GM11168 (cell line): ENCODE data around the gene CCDC28B.

ENCODE experiments used
- in situ Hi-C: fragments of 300-500 bp; cut with MboI; formaldehyde crosslinking; loops from one replicate; pipeline ENCODE4 v1.12.0; 2022; ENCODE audit warnings: low sequenced_read_pairs; ENCODE audit not compliant: unreplicated experiment

CCDC28B gene

GRCh38 chr1:32192220-32192948 lies 8.0 kb upstream of the CCDC28B start:
- in situ Hi-C loops = no loop called here

GRCh38 chr1:32194984-32195383 lies 5.4 kb upstream of the CCDC28B start:
- in situ Hi-C loops = no loop called here

- in situ Hi-C loops = no loop called here
Measured at GRCh38 chr1:32195531-32195930, 4.9 kb upstream of the CCDC28B start.

- in situ Hi-C loops = no loop called here
Measured at GRCh38 chr1:32195972-32196823, 4.2 kb upstream of the CCDC28B start.

GRCh38 chr1:32197074-32197473 lies 3.3 kb upstream of the CCDC28B start:
- in situ Hi-C loops = no loop called here

GRCh38 chr1:32197837-32198236 lies 2.6 kb upstream of the CCDC28B start:
- in situ Hi-C loops = no loop called here

GRCh38 chr1:32198237-32199042 lies 2.0 kb upstream of the CCDC28B start:
- in situ Hi-C loops = no loop called here

- in situ Hi-C loops = no loop called here
Measured at GRCh38 chr1:32199043-32199716, 1.2 kb upstream of the CCDC28B start.

GRCh38 chr1:32199717-32200072 lies 700 bp upstream of the CCDC28B start:
- in situ Hi-C loops = no loop called here

- in situ Hi-C loops = no loop called here
Measured at GRCh38 chr1:32201011-32201855, 838 bp downstream of the CCDC28B start.

GRCh38 chr1:32204943-32205361 lies 4.6 kb downstream of the CCDC28B start:
- in situ Hi-C loops = loop anchor here (5.0 kb wide), 1 partner anchor 102 kb away; no protein-coding TSS in a partner anchor

- in situ Hi-C loops = loop anchor here (5.0 kb wide), 1 partner anchor 102 kb away; no protein-coding TSS in a partner anchor
Measured at GRCh38 chr1:32205401-32206370, 5.3 kb downstream of the CCDC28B start, which contains the start of gene IQCC. TSS of gene IQCC (plus strand) at chr1:32205671. CDS start at chr1:32205682, 11 bp downstream.

- in situ Hi-C loops = loop anchor here (5.0 kb wide), 1 partner anchor 99 kb away; no protein-coding TSS in a partner anchor
Measured at GRCh38 chr1:32208469-32208868, 8.1 kb downstream of the CCDC28B start.

GRCh38 chr1:32208891-32209328 lies 8.5 kb downstream of the CCDC28B start, which contains the start of gene DCDC2B:
TSS of gene DCDC2B (plus strand) at chr1:32209089. CDS start at chr1:32209094, 5 bp downstream.
- in situ Hi-C loops = loop anchor here (5.0 kb wide), 1 partner anchor 98 kb away; no protein-coding TSS in a partner anchor

- in situ Hi-C loops = no loop called here
Measured at GRCh38 chr1:32215629-32216480, 15.5 kb downstream of the CCDC28B start.

- in situ Hi-C loops = no loop called here
Measured at GRCh38 chr1:32216566-32216965, 16.2 kb downstream of the CCDC28B start.

GRCh38 chr1:32219022-32219421 lies 18.6 kb downstream of the CCDC28B start:
- in situ Hi-C loops = no loop called here
